HEK293T (cell line): ENCODE measurements around the gene KIT.

Source experiments
- CTCF ChIA-PET: fragments of 350-600 bp; formaldehyde crosslinking; extraction: SDS; loops from one replicate; lab custom pipeline; 2021; ENCODE audit warnings: antibody characterized with exemption, inconsistent platforms; lab: Yijun Ruan, JAX
- POLR2A ChIA-PET: fragments of 350-600 bp; formaldehyde crosslinking; extraction: SDS; loops from one replicate; lab custom pipeline; 2020; ENCODE audit warnings: antibody characterized with exemption, inconsistent platforms; lab: Yijun Ruan, JAX
- DNase-seq: peaks from one replicate; pipeline ENCODE4 v3.0.0; 2012; ENCODE audit warnings: mixed read lengths; ENCODE audit errors: extremely low spot score
- ARNT ChIP-seq: fragments of 450-650 bp; IDR thresholded peaks from 2 replicates; pipeline ENCODE4 v1.6.1; 2017; ENCODE audit warnings: mild to moderate bottlenecking
- BHLHE40 ChIP-seq: fragments of 450-650 bp; IDR thresholded peaks from 2 replicates; pipeline ENCODE4 v1.6.1; 2016; ENCODE audit warnings: mild to moderate bottlenecking, moderate library complexity, borderline replicate concordance
- CTBP1 ChIP-seq: fragments of 450-650 bp; IDR thresholded peaks from 2 replicates; pipeline ENCODE4 v1.6.1; 2016; ENCODE audit warnings: borderline replicate concordance
- ELF4 ChIP-seq: fragments of 450-650 bp; IDR thresholded peaks from 2 replicates; pipeline ENCODE4 v1.6.1; 2017; ENCODE audit warnings: antibody characterized with exemption
- FOXA1 ChIP-seq: fragments of 450-650 bp; IDR thresholded peaks from 2 replicates; pipeline ENCODE4 v1.6.1; 2016; ENCODE audit warnings: mild to moderate bottlenecking
- FOXK2 ChIP-seq: fragments of 450-650 bp; IDR thresholded peaks from 2 replicates; pipeline ENCODE4 v1.6.1; 2016; ENCODE audit warnings: mild to moderate bottlenecking
- FOXM1 ChIP-seq: fragments of 450-650 bp; IDR thresholded peaks from 2 replicates; pipeline ENCODE4 v1.6.1; 2017; ENCODE audit warnings: mild to moderate bottlenecking, borderline replicate concordance
- HDGF ChIP-seq: fragments of 450-650 bp; IDR thresholded peaks from 2 replicates; pipeline ENCODE4 v1.6.1; 2017; ENCODE audit warnings: antibody characterized with exemption, borderline replicate concordance
- L3MBTL2 ChIP-seq: fragments of 450-650 bp; conservative IDR thresholded peaks from 2 replicates; pipeline ENCODE4 v1.6.1; 2016; ENCODE audit warnings: mild to moderate bottlenecking
- LEF1 ChIP-seq: fragments of 450-650 bp; IDR thresholded peaks from 2 replicates; pipeline ENCODE4 v1.6.1; 2017; ENCODE audit warnings: mild to moderate bottlenecking, borderline replicate concordance
- NFRKB ChIP-seq: fragments of 450-650 bp; IDR thresholded peaks from 2 replicates; pipeline ENCODE4 v1.6.1; 2016; ENCODE audit warnings: mild to moderate bottlenecking, moderate library complexity
- SP1 ChIP-seq: fragments of 450-650 bp; IDR thresholded peaks from 2 replicates; pipeline ENCODE4 v1.6.1; 2017
- SUZ12 ChIP-seq: fragments of 450-650 bp; IDR thresholded peaks from 2 replicates; pipeline ENCODE4 v1.6.1; 2016; ENCODE audit warnings: mild to moderate bottlenecking
- TARDBP ChIP-seq: fragments of 450-650 bp; IDR thresholded peaks from 2 replicates; pipeline ENCODE4 v1.6.1; 2016
- ZNF384 ChIP-seq: fragments of 450-650 bp; IDR thresholded peaks from 2 replicates; pipeline ENCODE4 v1.6.1; 2016
- TF ChIP-seq, protein P1 (sequence below): fragments of 450-650 bp; IDR thresholded peaks from 2 replicates; pipeline ENCODE4 v1.6.1; 2016

Gene KIT

DNA sequence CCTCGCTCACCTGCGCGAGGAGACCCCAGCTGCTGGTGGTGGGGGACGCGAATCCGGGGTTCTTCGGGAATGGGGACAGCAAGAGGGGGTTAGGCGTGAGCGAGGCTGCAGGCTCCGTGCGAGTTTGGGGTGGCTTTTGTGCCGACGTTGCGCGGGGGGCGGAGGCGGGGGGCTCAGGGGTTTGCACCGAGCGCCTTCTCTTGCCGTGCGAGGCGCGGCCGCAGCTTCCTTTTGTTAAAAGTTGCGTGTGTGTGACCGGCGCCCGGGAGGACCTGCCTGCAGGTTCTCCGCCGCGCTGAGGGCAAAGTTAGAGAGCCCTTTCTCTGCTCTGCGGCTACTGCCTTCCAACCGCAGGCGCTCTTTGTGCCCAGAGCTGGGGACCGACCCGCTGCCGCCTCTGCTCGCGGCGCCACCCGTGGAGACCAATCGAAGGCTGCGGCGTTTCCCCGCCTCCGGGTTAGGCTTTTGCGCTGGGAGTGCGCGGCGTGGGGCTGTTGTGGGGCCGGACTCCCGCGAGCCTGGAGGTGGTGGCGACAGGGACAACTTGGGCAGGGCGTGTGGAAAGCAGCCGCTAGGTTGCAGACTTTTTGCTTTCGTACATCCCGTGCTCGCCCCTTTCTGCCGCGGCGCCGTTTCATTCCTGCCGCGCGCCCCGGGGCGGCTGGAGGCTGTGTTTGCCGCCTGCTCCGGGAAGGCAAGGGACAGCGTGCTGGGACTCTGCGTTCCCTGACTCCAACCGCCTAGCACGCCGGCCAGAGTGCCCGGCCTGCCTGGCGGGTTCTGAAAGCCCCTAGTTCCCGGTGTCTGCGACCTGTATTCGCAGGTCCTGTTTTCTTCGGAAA is 716 bp downstream of the KIT start:
- TF ChIP-seq TARDBP (no peak), L3MBTL2 (peak; percentile 49), BHLHE40 (no peak), FOXM1 (no peak), NFRKB (no peak), ZNF384 (no peak)
- TF ChIP-seq, protein P1, sequence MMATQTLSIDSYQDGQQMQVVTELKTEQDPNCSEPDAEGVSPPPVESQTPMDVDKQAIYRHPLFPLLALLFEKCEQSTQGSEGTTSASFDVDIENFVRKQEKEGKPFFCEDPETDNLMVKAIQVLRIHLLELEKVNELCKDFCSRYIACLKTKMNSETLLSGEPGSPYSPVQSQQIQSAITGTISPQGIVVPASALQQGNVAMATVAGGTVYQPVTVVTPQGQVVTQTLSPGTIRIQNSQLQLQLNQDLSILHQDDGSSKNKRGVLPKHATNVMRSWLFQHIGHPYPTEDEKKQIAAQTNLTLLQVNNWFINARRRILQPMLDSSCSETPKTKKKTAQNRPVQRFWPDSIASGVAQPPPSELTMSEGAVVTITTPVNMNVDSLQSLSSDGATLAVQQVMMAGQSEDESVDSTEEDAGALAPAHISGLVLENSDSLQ: no peak
- DNase-seq: peak; percentile 59
- POLR2A ChIA-PET: interaction anchor here (1.0 to 1.2 kb wide), 2 partner anchors 119 to 737 kb away, joined by 4 read pairs; partner anchors contain the start of gene TMEM165

DNA sequence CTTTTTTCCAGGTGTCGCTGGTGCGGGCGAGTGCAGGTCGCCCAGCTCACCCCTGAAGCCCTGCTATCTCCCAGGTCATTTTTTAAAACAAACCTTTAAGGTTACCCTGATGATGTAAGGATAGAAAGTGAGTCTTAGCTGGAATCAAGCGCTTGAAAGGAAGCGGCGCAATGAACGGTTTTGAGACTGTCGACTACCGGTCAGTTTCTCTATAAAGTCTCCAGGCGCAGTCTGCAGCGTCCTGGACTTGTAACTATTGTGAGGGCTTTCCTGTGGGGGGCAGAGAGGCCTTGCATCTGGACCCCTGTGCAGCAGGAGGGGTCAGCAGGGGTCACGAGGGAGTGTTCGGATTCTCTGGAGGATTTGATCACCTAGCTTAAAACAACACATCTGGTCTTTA is 1.6 kb downstream of the KIT start:
- no peak for TF ChIP-seq LEF1
- no peak for TF ChIP-seq NFRKB
- ChIA-PET CTCF (no interaction called here), POLR2A (no interaction called here)
- DNase-seq: no peak

More for the DNA sequence above, 716 bp downstream of the KIT start:
- CTCF ChIA-PET: no interaction called here

DNA sequence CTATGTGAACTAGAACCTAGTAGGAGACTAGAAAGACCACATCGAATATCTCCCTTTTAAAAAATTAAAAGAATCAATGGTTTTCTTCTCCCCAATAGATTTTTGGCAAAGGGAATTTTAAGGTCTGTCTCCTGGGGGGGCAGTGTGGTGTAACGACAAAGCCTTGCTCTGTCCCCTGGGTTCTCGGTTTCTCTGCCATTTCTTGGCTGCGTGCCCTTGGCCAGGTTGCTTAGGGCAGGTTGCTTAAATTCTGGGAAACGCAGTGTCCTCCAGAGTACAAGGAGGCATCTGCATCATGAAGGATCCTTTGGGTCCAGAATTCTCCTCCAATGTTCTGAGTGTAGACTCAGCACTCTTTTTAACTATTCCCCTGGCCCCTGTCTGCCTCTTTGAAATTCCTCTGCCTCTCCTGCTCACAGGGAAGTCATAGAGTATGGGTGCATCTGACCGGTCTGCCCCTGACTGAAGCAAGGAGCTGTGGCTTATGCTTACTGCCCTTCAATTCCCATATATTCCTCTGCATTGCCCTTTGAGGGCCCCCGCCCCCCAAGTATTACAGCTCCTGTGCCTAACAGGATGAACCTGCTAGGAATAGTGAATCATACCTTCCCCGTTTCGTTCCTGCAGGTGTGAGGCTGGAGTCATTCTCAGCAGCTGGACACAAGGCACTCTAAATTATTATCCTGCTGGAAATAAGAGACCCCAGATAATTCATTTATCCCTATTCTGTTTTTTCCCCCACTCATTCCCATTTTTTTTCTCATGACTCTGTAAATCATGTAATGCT is 2.2 kb downstream of the KIT start:
- DNase-seq: no peak
- TF ChIP-seq ARNT: no peak
- TF ChIP-seq, protein P1: no peak
- TF ChIP-seq SP1: no peak
- TF ChIP-seq CTBP1: no peak
- no peak for TF ChIP-seq TARDBP
- no peak for TF ChIP-seq FOXM1
- no peak for TF ChIP-seq L3MBTL2
- TF ChIP-seq ELF4: no peak
- TF ChIP-seq NFRKB: no peak
- TF ChIP-seq SUZ12: no peak
- no peak for TF ChIP-seq ZNF384
- no peak for TF ChIP-seq FOXA1
- TF ChIP-seq FOXK2: no peak
- TF ChIP-seq BHLHE40: no peak
- TF ChIP-seq HDGF: no peak
- no peak for TF ChIP-seq LEF1
- CTCF ChIA-PET: no interaction called here
- POLR2A ChIA-PET: no interaction called here

DNA sequence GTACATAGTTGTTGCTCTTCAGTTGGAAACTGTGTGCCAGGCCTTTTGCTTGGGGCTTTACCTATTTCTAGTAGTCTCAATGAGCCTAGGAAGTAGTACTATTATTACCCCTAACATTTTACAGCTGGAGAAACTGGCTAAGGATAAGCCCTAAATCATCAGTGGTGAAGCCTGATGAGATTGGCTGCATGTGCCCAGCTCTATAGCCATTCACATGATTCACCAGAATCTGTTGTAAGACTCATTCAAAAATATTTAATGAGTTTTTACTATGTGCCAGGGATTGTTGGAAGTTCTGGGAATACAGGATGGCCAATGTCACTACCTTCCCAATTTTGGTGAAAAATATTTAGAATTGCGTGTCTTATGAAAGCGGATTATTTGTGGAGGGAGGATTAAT is 2.8 kb downstream of the KIT start:
- TF ChIP-seq L3MBTL2: no peak
- no peak for TF ChIP-seq FOXK2
- no peak for TF ChIP-seq NFRKB
- no peak for TF ChIP-seq ELF4
- TF ChIP-seq FOXA1: no peak
- no peak for TF ChIP-seq FOXM1
- TF ChIP-seq CTBP1: no peak
- TF ChIP-seq ARNT: no peak
- no peak for TF ChIP-seq HDGF
- TF ChIP-seq BHLHE40: no peak
- TF ChIP-seq TARDBP: no peak
- no peak for TF ChIP-seq SP1
- no peak for TF ChIP-seq ZNF384
- TF ChIP-seq, protein P1: no peak
- TF ChIP-seq LEF1: no peak
- TF ChIP-seq SUZ12: no peak
- ChIA-PET POLR2A (no interaction called here), CTCF (interaction anchor here (1.1 kb wide), 1 partner anchor 685 kb away, joined by 3 read pairs; no protein-coding TSS in a partner anchor)
- no peak for DNase-seq

DNA sequence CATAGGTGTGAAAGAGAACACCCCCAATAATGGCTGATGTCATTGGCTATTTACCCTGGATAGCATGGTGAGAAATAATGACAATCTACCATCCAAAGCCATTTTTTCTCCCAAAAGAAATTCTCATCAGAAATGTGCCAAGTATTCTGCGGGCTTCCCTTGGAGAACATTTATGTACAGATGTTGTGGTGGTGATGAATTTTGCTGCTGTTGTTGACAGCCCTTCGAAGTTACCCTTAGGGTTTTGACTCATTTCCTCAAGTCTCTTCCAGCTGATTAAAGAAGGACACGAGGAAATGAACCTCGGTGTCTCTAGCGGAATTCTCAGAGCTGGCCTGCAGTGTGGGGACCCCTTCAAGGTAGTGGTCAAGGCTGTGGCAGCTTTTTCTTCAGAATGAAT is 3.4 kb downstream of the KIT start:
- ChIA-PET CTCF (interaction anchor here (1.1 kb wide), 1 partner anchor 684 kb away, joined by 3 read pairs; no protein-coding TSS in a partner anchor), POLR2A (no interaction called here)
- TF ChIP-seq HDGF (no peak), CTBP1 (no peak), SUZ12 (no peak), FOXK2 (no peak)
- no peak for DNase-seq

DNA sequence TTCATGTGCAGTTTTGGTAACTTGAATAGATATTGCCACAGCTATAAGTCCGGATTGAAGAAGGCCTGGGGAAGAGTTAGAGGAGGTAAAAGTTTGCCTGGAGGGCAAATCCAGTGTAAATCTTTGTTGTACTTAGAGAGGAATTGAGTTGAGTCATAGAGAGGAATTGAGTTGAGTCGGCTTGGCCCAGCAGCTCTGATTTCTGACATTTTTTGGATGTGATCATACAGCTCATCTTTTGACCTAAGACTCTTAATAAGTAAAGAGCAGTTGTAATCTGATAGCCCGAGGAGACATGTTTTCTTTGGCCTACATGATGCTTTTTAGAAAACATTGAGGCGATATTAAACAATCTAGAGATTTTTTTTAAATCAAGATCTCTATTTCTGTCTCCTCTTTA is 3.9 kb downstream of the KIT start:
- DNase-seq: no peak
- TF ChIP-seq, protein P1: no peak
- no peak for TF ChIP-seq LEF1
- TF ChIP-seq HDGF: no peak
- TF ChIP-seq ZNF384: no peak
- no peak for TF ChIP-seq BHLHE40
- no peak for TF ChIP-seq FOXA1
- POLR2A ChIA-PET: no interaction called here
- CTCF ChIA-PET: interaction anchor here (1.1 kb wide), 1 partner anchor 684 kb away, joined by 3 read pairs; no protein-coding TSS in a partner anchor
